Posterior vena cava (tissue), 2 donors: ENCODE results near the gene CFAP107. TPM values are rescaled to one million over a fixed set of nuclear protein-coding genes. Genes with fewer than 3 reads are reported as not detected.
"Not testable (repeated sequence)": the region's sequence is repeated elsewhere in the genome, so short reads cannot be mapped to it uniquely, and the experiment has no call there.

ENCODE experiments used
- DNase-seq: peaks from one replicate; pipeline ENCODE4 v3.0.0-alpha.2; 2020; ENCODE audit warnings: low spot score
- intact Hi-C, 2 donors: fragments of 100-400 bp; cut with DNase I; formaldehyde crosslinking; loops; one replicate each; pipeline versions ENCODE4 v1.14.1 to v1.14.2; 2022 to 2023
- long read RNA-seq, 2 donors: library from polyadenylated mRNA; unstranded; transcript quantifications; one replicate each; pipeline ENCODE4 v2.0.0, GENCODE V29; 2020 to 2021
- total RNA-seq, 2 donors: library from RNA; stranded (reverse); fragmentation: NEBNext Ultra II Directional; extraction: Animal tissue kit (Norgen Biotek cat#: 25700); gene quantifications; one replicate each; pipeline ENCODE4 v1.2.1, GENCODE V29; 2021
- donor health status: DM: yes; HTN: yes; CAD: no.
- donor health status: DM: yes; HTN: yes; CAD: no.

CFAP107 gene
- total RNA-seq, result not detected
- long read RNA-seq, donor 1, result 0 reads
- long read RNA-seq, donor 2, result 0 reads

DNA sequence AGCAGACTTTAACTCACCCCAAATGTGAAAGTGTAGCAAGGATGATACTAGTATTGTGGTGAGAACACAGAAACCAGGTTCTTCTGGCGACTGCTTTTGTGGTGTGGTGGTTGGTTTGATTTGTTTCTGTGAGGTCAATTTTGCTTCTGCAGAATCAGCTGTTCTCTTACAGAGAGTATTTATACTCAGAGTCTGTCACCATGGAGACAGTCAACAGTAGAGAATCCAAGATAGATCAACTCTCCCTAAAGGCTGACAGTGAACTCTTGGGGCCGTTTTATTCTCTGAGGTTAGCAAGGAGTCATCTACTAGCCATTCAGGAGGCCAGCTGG lies at the start of gene CFAP107:
Gene CFAP107 (plus strand): TSS at position 209 of the 332 bp plus-strand sequence. CDS start 231 bp downstream, outside the sequence.
- DNase-seq, result no peak
- intact Hi-C loops, result no loop called here

DNA sequence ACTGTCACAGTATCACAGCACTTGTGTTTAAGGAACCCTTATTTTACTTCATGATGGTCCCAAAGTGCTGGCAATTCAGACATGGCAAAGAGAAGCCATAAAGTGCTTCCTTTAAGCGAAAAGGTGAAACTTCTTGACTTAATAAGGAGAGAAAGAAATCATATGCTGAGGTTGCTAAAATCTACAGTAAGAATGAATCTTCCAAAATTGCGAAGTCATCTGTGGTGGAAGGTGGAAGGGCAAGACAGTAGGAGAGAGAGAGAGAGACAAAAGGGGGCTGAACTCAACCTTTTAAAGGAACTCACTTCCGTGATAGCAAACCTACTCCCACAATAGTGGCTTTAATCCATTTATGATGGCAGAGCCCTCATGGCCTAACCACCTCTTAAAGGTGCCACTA lies 49.3 kb upstream of the CFAP107 start:
- intact Hi-C loops, result no loop called here
- DNase-seq, result no peak

GRCh38 chr1:12697397-12697796 lies 48.6 kb upstream of the CFAP107 start:
- intact Hi-C loops, result no loop called here
- DNase-seq, result no peak

DNA sequence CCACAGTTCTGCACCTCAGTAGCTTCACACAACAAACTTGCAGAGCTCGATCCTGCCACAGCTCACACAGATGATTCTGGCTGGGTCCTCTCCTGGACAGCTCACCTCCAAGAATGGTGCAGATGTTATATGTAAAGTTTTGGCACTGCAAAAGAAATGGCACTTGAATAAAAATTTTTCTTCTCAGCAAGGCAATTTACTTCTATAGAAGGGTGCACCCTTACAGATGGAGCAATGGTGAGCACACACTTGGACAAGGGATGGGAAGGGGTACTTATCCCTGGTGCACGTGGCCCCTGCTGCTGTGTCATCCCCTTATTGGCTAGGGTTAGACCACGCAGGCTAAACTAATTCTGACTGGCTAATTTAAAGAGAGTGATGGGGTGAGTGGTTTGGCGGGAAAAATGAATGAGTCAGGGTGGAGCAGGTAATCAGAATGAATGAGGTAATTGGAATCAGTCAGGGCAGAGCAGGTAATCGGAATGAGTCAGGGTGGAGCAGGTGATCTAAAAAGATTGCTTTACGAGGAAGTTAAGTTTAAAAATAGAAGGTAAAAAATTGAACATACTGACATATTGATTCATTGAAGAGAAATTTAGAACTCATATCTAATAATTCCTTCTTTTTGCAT lies 42.1 kb upstream of the CFAP107 start:
- no peak for DNase-seq
- intact Hi-C loops, result no loop called here

DNA sequence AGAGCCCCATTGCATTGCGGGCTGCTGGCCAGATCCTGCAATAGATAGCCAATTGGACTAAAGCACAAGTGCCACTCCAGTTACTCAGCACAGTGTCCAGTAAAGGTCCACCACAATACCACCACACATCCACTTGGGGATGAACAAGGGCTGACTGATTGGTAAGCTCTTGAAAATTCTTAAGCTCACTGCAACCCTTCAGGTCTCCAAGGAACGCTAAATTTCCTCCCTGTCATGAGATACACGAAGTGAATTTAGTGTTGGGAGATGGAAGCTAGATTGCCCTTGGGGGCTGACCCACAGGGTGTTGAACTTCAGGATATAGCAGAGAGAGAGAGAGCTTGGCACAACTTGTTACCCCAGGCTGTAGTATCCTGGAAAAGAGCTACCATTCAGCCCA lies 39.9 kb upstream of the CFAP107 start:
- no peak for DNase-seq
- intact Hi-C loops, result no loop called here

GRCh38 chr1:12708396-12709090 lies 37.5 kb upstream of the CFAP107 start:
- intact Hi-C loops, result no loop called here
- DNase-seq, result no peak

- intact Hi-C loops, result no loop called here
Observed at GRCh38 chr1:12709091-12709491, 36.9 kb upstream of the CFAP107 start.

DNA sequence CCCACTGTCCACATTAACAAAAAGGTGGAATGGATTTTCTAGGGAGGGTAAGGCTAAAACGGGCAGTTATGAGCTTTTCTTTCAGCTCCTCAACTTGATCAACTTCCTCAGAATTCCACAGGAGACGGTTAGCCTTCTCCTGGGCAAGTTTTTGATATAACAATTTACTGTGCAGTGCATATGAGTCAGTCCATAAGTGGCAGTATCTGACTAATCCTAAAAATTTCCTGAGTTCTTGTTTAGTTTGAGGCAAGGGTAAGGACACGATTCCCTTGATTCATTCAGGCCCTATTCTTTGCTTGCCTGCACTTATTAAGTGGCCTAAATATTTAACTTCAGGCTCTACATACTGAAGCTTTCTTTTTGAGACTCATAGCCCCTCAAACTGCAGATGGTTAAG lies 36.3 kb upstream of the CFAP107 start:
- intact Hi-C loops, result no loop called here
- DNase-seq, result no peak

More at GRCh38 chr1:12709091-12709491, 36.9 kb upstream of the CFAP107 start:
- DNase-seq, result no peak

DNA sequence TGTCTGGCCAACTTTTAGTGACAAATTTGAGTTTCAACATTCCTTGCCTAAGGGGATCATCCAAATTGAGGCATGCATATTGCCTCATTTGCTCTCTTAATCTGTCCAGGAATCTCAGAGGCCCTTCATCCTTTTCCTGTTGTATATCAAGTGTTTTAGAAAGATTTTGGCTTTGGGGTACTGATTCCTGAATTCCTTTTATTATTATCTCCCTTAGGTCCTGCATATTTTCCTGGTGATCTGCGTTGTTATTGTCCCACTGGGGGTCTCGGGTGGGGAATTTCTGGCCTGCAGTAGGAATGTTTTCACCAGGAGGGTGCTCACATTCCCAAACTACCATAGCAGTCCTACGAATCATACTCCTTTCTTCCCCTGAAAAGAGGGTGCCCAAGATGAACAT lies 34.5 kb upstream of the CFAP107 start:
- intact Hi-C loops, result no loop called here
- DNase-seq, result no peak

DNA sequence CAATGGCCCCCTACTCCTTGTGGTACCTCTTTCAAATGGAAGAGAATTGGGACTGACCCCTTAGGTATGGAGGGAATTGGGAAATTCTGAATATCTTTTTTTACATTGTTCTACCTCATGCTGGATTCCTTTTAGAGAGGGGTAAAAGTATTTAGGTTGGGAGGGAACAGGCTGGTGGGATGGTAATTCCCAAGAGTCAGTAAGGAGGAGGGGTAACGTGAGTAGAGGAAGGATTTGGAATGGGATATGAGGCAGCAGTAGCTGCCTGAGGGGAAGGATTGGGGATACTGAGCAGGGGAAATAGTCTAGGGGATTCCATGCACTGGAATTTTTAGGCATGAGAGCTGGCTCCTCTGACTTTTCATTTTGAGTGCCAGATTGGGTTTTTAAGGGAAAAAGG lies 33.9 kb upstream of the CFAP107 start:
- no peak for DNase-seq
- intact Hi-C loops, result no loop called here

- intact Hi-C loops, result no loop called here
- no peak for DNase-seq
Observed at GRCh38 chr1:12712929-12713328, 33.1 kb upstream of the CFAP107 start.

- DNase-seq, intact Hi-C loops: not testable (repeated sequence)
Observed at GRCh38 chr1:12713651-12714050, 32.3 kb upstream of the CFAP107 start.

- DNase-seq, result no peak
- intact Hi-C loops, result no loop called here
Observed at GRCh38 chr1:12714710-12715475, 31.1 kb upstream of the CFAP107 start.

- no peak for DNase-seq
- intact Hi-C loops, result no loop called here
Observed at GRCh38 chr1:12715896-12716437, 30.0 kb upstream of the CFAP107 start, which contains the start of gene AADACL3. Gene AADACL3, plus strand, starts transcription at chr1:12716110. Its CDS starts 67 bp downstream, at chr1:12716177.

DNA sequence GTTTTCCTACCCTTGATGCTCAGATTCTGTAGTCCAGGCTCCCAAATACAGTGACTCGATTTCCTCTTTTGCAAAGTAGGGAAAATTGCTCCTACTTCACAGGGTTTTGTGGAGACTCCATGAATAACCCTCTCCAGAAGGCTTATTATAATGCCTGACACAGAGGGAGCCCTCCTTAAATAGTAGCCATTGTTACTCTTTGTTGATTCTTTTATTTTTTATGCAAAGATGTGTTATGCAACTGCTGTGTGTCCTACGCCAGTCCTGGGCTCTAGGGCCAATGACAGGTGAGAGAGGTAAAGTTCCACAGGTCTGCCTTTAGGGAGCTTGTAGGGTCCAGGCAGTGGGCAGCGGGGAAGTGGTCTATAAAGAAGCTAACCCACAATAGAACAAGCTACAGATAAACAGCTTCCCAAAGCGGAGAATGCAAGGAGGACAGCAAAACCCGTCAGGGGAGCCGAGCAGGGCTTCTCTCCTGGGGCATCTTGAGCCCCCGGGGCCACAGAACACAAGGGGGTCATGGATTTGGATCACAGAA lies 28.6 kb upstream of the CFAP107 start:
- no peak for DNase-seq
- intact Hi-C loops, result no loop called here

- intact Hi-C loops, result no loop called here
- no peak for DNase-seq
Observed at GRCh38 chr1:12722626-12723025, 23.4 kb upstream of the CFAP107 start.

DNA sequence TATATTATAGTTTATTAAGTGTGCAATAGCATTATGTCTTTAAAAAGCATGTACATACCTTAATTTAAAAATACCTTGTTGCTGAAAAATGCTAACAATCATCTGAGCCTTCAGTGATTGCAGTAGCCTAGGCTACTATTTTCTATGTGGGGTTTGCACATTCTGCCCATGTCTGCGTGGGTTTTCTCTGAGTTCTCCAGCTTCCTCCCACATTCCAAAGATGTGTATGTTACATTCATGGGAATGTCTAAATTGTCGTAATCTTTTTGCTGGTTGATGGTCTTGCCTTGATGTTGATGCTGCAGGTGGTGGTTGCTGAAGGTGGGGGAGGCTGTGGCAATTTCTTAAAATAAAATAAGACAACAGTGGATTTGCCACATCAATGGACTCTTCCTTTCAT lies 17.6 kb upstream of the CFAP107 start:
- DNase-seq, result no peak
- intact Hi-C loops, result no loop called here

GRCh38 chr1:12730156-12730555 lies 15.8 kb upstream of the CFAP107 start:
- DNase-seq, result no peak
- intact Hi-C loops, result no loop called here

DNA sequence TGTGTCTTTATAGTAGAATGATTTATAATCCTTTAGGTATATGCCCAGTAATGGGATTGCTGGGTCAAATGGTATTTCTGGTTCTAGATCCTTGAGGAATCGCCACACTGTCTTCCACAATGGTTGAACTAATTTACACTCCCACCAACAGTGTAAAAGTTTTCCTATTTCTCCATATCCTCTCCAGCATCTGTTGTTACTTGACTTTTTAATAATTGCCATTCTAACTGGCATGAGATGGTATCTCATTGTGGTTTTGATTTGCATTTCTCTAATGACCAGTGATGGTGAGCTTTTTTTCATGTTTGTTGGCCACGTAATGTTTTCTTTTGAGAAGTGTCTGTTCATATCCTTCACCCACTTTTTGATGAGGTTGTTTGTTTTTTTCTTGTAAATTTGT lies 14.9 kb upstream of the CFAP107 start:
- DNase-seq, intact Hi-C loops: not testable (repeated sequence)

GRCh38 chr1:12734651-12735050 lies 11.3 kb upstream of the CFAP107 start:
- DNase-seq, result no peak
- intact Hi-C loops, result loop anchor here in 1 of 2 donors (1.0 kb wide), 1 partner anchor 30 kb away; no protein-coding TSS in a partner anchor
